ENCODE results near the gene CEP192.

The CEP192 gene

GRCh38 chr18:13138420-13139139 is 147.4 kb downstream of the CEP192 start:
- no peak for DNase-seq (ENCODE audit: low spot score)

- DNase-seq (ENCODE audit: low spot score): no peak
Measured at GRCh38 chr18:13139885-13140450, 148.8 kb downstream of the CEP192 start.

GRCh38 chr18:13141209-13141608 is 150.0 kb downstream of the CEP192 start:
- no peak for DNase-seq (ENCODE audit: low spot score)

- DNase-seq (ENCODE audit: low spot score): no peak
Measured at GRCh38 chr18:13145636-13146190, 154.6 kb downstream of the CEP192 start.

GRCh38 chr18:13147130-13147529 is 156.0 kb downstream of the CEP192 start:
- peak; percentile 5 for DNase-seq (ENCODE audit: low spot score)

GRCh38 chr18:13151656-13152055 is 160.5 kb downstream of the CEP192 start:
- no peak for DNase-seq (ENCODE audit: low spot score)

GRCh38 chr18:13158428-13158827 is 167.3 kb downstream of the CEP192 start:
- no peak for DNase-seq (ENCODE audit: low spot score)

GRCh38 chr18:13159579-13159978 is 168.4 kb downstream of the CEP192 start:
- peak; percentile 75 for DNase-seq (ENCODE audit: low spot score)

GRCh38 chr18:13161276-13161899 is 170.2 kb downstream of the CEP192 start:
- DNase-seq (ENCODE audit: low spot score): no peak

- no peak for DNase-seq (ENCODE audit: low spot score)
Measured at GRCh38 chr18:13163167-13163927, 172.2 kb downstream of the CEP192 start.

GRCh38 chr18:13164406-13164805 is 173.2 kb downstream of the CEP192 start:
- DNase-seq (ENCODE audit: low spot score): no peak

GRCh38 chr18:13165636-13166423 is 174.7 kb downstream of the CEP192 start:
- DNase-seq (ENCODE audit: low spot score): no peak

GRCh38 chr18:13173578-13174145 is 182.5 kb downstream of the CEP192 start:
- no peak for DNase-seq (ENCODE audit: low spot score)
